H1 (cell line): ENCODE results near the gene MDM4. TPM values are rescaled to one million over a fixed set of nuclear protein-coding genes. Genes with fewer than 3 reads are reported as not detected.

ENCODE experiments used
- CTCF ChIA-PET: fragments of 300-600 bp; sonication (Branson Sonifier 250); formaldehyde crosslinking; loops from one replicate; lab custom pipeline; 2021; ENCODE audit not compliant: partially characterized antibody; lab: Charles Lee
- POLR2A ChIA-PET: fragments of 300-600 bp; sonication (Branson Sonifier 250); formaldehyde crosslinking; loops from one replicate; lab custom pipeline; 2021; ENCODE audit warnings: inconsistent platforms; ENCODE audit not compliant: partially characterized antibody; lab: Charles Lee
- DNase-seq, 2 experiments: peaks; one replicate each; pipeline versions ENCODE4 v3.0.0 to v3.0.0-alpha.2; 2010 to 2022; ENCODE audit warnings: low spot score in 2 of 2, low read depth in 1 of 2, mixed read lengths in 1 of 2
- FAIRE-seq: peaks from 2 replicates; lab custom pipeline; 2011; peaks lifted over from hg19 to GRCh38; lab: Jason Lieb, UNC
- H2AFZ ChIP-seq: 2 replicates; pipeline ENCODE4 v1.8.1; 2012; ENCODE audit warnings: low read length, inconsistent platforms
- H2AK5ac ChIP-seq: 2 replicates; pipeline ENCODE4 v1.6.1; 2013; ENCODE audit warnings: low read depth, low read length
- H2BK120ac ChIP-seq: replicated peaks from 2 replicates; pipeline ENCODE3; 2013; ENCODE audit warnings: low read depth, low read length, inconsistent platforms
- H2BK12ac ChIP-seq: 2 replicates; pipeline ENCODE4 v1.6.1; 2013; ENCODE audit warnings: low read depth, low read length
- H2BK15ac ChIP-seq: 2 replicates; pipeline ENCODE4 v1.6.1; 2013; ENCODE audit warnings: low read length
- H2BK20ac ChIP-seq: 2 replicates; pipeline ENCODE4 v1.6.1; 2013; ENCODE audit warnings: low read length
- H2BK5ac ChIP-seq: 2 replicates; pipeline ENCODE4 v1.6.1; 2013; ENCODE audit warnings: low read depth, low read length
- H3K14ac ChIP-seq: 2 replicates; pipeline ENCODE4 v1.6.1; 2013; ENCODE audit warnings: inconsistent platforms; ENCODE audit not compliant: insufficient read length
- H3K18ac ChIP-seq: 2 replicates; pipeline ENCODE4 v1.6.1; 2013; ENCODE audit warnings: low read length; ENCODE audit errors: extremely low read depth
- H3K23ac ChIP-seq: 2 replicates; pipeline ENCODE4 v1.6.1; 2013; ENCODE audit warnings: inconsistent platforms; ENCODE audit not compliant: insufficient read length
- H3K23me2 ChIP-seq: 2 replicates; pipeline ENCODE4 v1.6.1; 2013; ENCODE audit warnings: low read depth, low read length
- H3K27ac ChIP-seq: 2 replicates; pipeline ENCODE4 v1.6.1; 2011; ENCODE audit warnings: low read depth, low read length, inconsistent platforms
- H3K27me3 ChIP-seq, 4 experiments: replicated peaks in 1 of 4; 1 replicate in 1 of 4; 2 replicates in 3 of 4; pipeline versions ENCODE4 v1.6.1 to v1.8.1; 2011 to 2013; ENCODE audit warnings: low read length in 3 of 4, mild to moderate bottlenecking in 3 of 4, inconsistent platforms in 2 of 4, mixed read lengths in 2 of 4, moderate library complexity in 1 of 4; ENCODE audit not compliant: control insufficient read depth in 3 of 4, insufficient read depth in 3 of 4; ENCODE audit errors: extremely low read depth in 1 of 4
- H3K36me3 ChIP-seq, 4 experiments: 2 replicates each; pipeline versions ENCODE4 v1.6.1 to v1.8.1; 2011 to 2013; ENCODE audit warnings: mild to moderate bottlenecking in 4 of 4, low read length in 3 of 4, moderate library complexity in 2 of 4, control low read depth in 1 of 4, inconsistent platforms in 1 of 4; ENCODE audit not compliant: insufficient read depth in 4 of 4, control insufficient read depth in 2 of 4
- H3K4ac ChIP-seq: replicated peaks from 2 replicates; pipeline ENCODE3; 2013; ENCODE audit warnings: low read length, low read depth, mixed read lengths, inconsistent platforms; ENCODE audit not compliant: insufficient read length
- H3K4me1 ChIP-seq, 4 experiments: replicated peaks in 1 of 4; 1 replicate in 1 of 4; 2 replicates in 3 of 4; pipeline versions ENCODE4 v1.6.1 to v1.8.1; 2011 to 2013; ENCODE audit warnings: low read length in 3 of 4, inconsistent platforms in 2 of 4, mixed read lengths in 1 of 4; ENCODE audit not compliant: insufficient read depth in 4 of 4, control insufficient read depth in 3 of 4
- H3K4me2 ChIP-seq, 2 experiments: 2 replicates each; pipeline versions ENCODE4 v1.6.1 to v1.8.1; 2011 to 2013; ENCODE audit warnings: low read depth in 2 of 2, low read length in 2 of 2, control low read depth in 1 of 2, inconsistent platforms in 1 of 2, mild to moderate bottlenecking in 1 of 2; ENCODE audit not compliant: insufficient read depth in 1 of 2
- H3K4me3 ChIP-seq, 4 experiments: fragments of 200-600, 300-600 bp in 1 of 4; sonication (generic), shearing (Covaris generic), sonication (Bioruptor Twin) in 1 of 4; 2 replicates each; pipeline versions ENCODE4 v1.5.1 to v1.8.1; 2011 to 2016; ENCODE audit warnings: low read length in 4 of 4, low read depth in 3 of 4, control low read depth in 2 of 4, inconsistent platforms in 2 of 4, mild to moderate bottlenecking in 2 of 4, mixed read lengths in 1 of 4, moderate library complexity in 1 of 4; ENCODE audit not compliant: insufficient read depth in 2 of 4; ENCODE audit errors: extremely low read depth in 1 of 4
- H3K56ac ChIP-seq: replicated peaks from 2 replicates; pipeline ENCODE3; 2013; ENCODE audit warnings: low read depth, mild to moderate bottlenecking, mixed read lengths, low read length, inconsistent platforms; ENCODE audit not compliant: insufficient read length
- H3K79me1 ChIP-seq: 2 replicates; pipeline ENCODE4 v1.6.1; 2013; ENCODE audit warnings: low read depth, low read length, control low read depth
- H3K79me2 ChIP-seq, 2 experiments: 2 replicates each; pipeline versions ENCODE4 v1.6.1 to v1.8.1; 2012 to 2013; ENCODE audit warnings: low read length in 2 of 2, mild to moderate bottlenecking in 2 of 2, inconsistent platforms in 1 of 2; ENCODE audit not compliant: insufficient read depth in 2 of 2, control insufficient read depth in 1 of 2
- H3K9ac ChIP-seq, 4 experiments: replicated peaks in 1 of 4; 1 replicate in 1 of 4; 2 replicates in 3 of 4; pipeline versions ENCODE4 v1.6.1 to v1.8.1; 2011 to 2013; ENCODE audit warnings: low read depth in 3 of 4, low read length in 3 of 4, control low read depth in 2 of 4, mild to moderate bottlenecking in 2 of 4, moderate library complexity in 2 of 4, inconsistent platforms in 1 of 4; ENCODE audit errors: extremely low read depth in 1 of 4
- H3K9me3 ChIP-seq, 2 experiments: 2 replicates each; pipeline versions ENCODE4 v1.6.1 to v1.8.1; 2012 to 2013; ENCODE audit warnings: mild to moderate bottlenecking in 2 of 2, moderate library complexity in 2 of 2, control low read depth in 1 of 2, inconsistent platforms in 1 of 2, low read depth in 1 of 2, low read length in 1 of 2, mixed read lengths in 1 of 2; ENCODE audit not compliant: insufficient read depth in 2 of 2
- H4K20me1 ChIP-seq, 2 experiments: replicated peaks in 1 of 2; 2 replicates each; pipeline versions ENCODE3 to v1.8.1; 2011 to 2013; ENCODE audit warnings: inconsistent platforms in 2 of 2, low read length in 2 of 2, mild to moderate bottlenecking in 1 of 2; ENCODE audit not compliant: insufficient read depth in 2 of 2, control insufficient read depth in 1 of 2
- H4K5ac ChIP-seq: 2 replicates; pipeline ENCODE4 v1.6.1; 2013; ENCODE audit warnings: low read length, low read depth, mixed read lengths, inconsistent platforms; ENCODE audit not compliant: insufficient read length
- H4K8ac ChIP-seq: 2 replicates; pipeline ENCODE4 v1.8.0; 2013; ENCODE audit warnings: mild to moderate bottlenecking, moderate library complexity, low read length, inconsistent platforms; ENCODE audit not compliant: insufficient read depth; ENCODE audit errors: extremely low read depth
- H4K91ac ChIP-seq: replicated peaks from 2 replicates; pipeline ENCODE3; 2013; ENCODE audit warnings: low read length, mixed read lengths, inconsistent platforms; ENCODE audit not compliant: insufficient read length
- CEBPB ChIP-seq: IDR thresholded peaks from 2 replicates; pipeline ENCODE4 v1.6.1; 2012; ENCODE audit warnings: low read depth, low read length
- MAFK ChIP-seq: IDR thresholded peaks from 2 replicates; pipeline ENCODE4 v1.6.1; 2012; ENCODE audit warnings: low read depth, mild to moderate bottlenecking, improper control_type of control experiment, low read length
- WGBS, 2 experiments: shearing (Covaris generic) in 1 of 2; methylation state at CpG; one replicate each; pipeline versions ENCODE4 v1.1.6 to v1.1.7; 2013 to 2015; ENCODE audit warnings: low lambda C conversion rate in 2 of 2, mixed read lengths in 2 of 2, inconsistent platforms in 1 of 2, low coverage in 1 of 2, missing lambda C conversion rate in 1 of 2; ENCODE audit not compliant: insufficient replicate concordance in 2 of 2, insufficient coverage in 1 of 2, insufficient read length in 1 of 2; ENCODE audit errors: extremely low coverage in 1 of 2, missing lambda C conversion rate in 1 of 2; 5-methylcytosine and 5-hydroxymethylcytosine counted together
- polyA plus RNA-seq, 7 experiments: library from polyadenylated mRNA; depleted of rRNA in 3 of 7; stranded (reverse) in 5 of 7; unstranded in 2 of 7; fragments of >200 nt in 5 of 7; fragments of 200-250 nt in 2 of 7; gene quantifications; 1 replicate in 5 of 7; 2 replicates in 1 of 7; 4 replicates in 1 of 7; pipeline versions ENCODE4 v1.2.1 to v1.2.3, GENCODE V29; 2011 to 2013; ENCODE audit warnings: missing spikeins in 2 of 7, mixed read lengths in 2 of 7
- total RNA-seq: library from RNA; stranded (reverse); fragmentation: NEBNext Ultra II Directional; extraction: Animal tissue kit (Norgen Biotek cat#: 25700); gene quantifications from 2 replicates; pipeline ENCODE4 v1.2.1, GENCODE V29; 2021

MDM4 gene
- total and polyA plus RNA-seq, 2 of the 8 experiments (the other 6 are each of a cell fraction or from before 2014, with no cell fraction given), result 10.8 to 84.9 TPM

- Histone ChIP-seq H2BK120ac (no peak overlapping the region), H2BK20ac (no peak overlapping the region), H3K4me2 (no peak overlapping the region), H2BK5ac (no peak overlapping the region), H3K9me3 (no peaks in the 10 kb centered on the region), H3K23ac (no peak overlapping the region), H3K56ac (no peak overlapping the region), H3K27ac (no peak overlapping the region), H4K91ac (no peak overlapping the region), H3K9ac (no peak overlapping the region), H4K5ac (no peak overlapping the region), H4K20me1 (no peaks in the 10 kb centered on the region), H3K23me2 (no peaks in the 10 kb centered on the region), H2AK5ac (no peak overlapping the region), H3K36me3 (no peaks in the 10 kb centered on the region), H4K8ac (no peak overlapping the region), H3K79me2 (no peaks in the 10 kb centered on the region), H3K4me1 (peaks cover 6 to 19% (median 14%) of the 10 kb centered on the region in 4 experiments), H3K4me3 (no peak overlapping the region), H2BK15ac (no peak overlapping the region), H2BK12ac (no peak overlapping the region), H2AFZ (no peak overlapping the region), H3K14ac (no peak overlapping the region), H3K27me3 (peaks cover 0 to 2% (median 0%) of the 10 kb centered on the region in 4 experiments; a peak in 1 of 7 replicates), H3K79me1 (no peaks in the 10 kb centered on the region), H3K4ac (no peak overlapping the region)
- FAIRE-seq, result no peak
- ChIA-PET CTCF (interaction anchor here (0.6 to 1.4 kb wide), 7 partner anchors 9 to 368 kb away, joined by 3 to 4 read pairs (median 3); no protein-coding TSS in a partner anchor), POLR2A (no interaction called here)
- 90% methylated on average over 4 of the region's 4 CpGs; no CpG with 5 or more reads in 1 of the 2 experiments for WGBS, 2 experiments
- peak; percentile 8; the same call in 1 of the 2 replicates for TF ChIP-seq CEBPB
- TF ChIP-seq MAFK, result no peak
- TF ChIP-seq, all 59 proteins: peak for 1
- no peak overlapping the region for H3K18ac ChIP-seq
- no peak for DNase-seq
Measured at GRCh38 chr1:204583909-204584632, 67.9 kb downstream of the MDM4 start.
